Pulmonary artery endothelial cell (primary cell): ENCODE data around the gene NARS2. TPM values are rescaled to one million over a fixed set of nuclear protein-coding genes. Genes with fewer than 3 reads are reported as not detected.
A peak's percentile ranks its signal among the peaks of the same experiment; 100 is the strongest.
"Not testable (repeated sequence)": the region's sequence is repeated elsewhere in the genome, so short reads cannot be mapped to it uniquely, and the experiment has no call there.

Experiments
- DNase-seq: peaks from one replicate; pipeline ENCODE4 v3.0.0-alpha.2; 2011; ENCODE audit warnings: low read depth, low spot score
- total RNA-seq: library from RNA; depleted of rRNA; stranded (reverse); fragments of >200 nt; gene quantifications from 2 replicates; pipeline ENCODE4 v1.2.3, GENCODE V29; 2014

The NARS2 gene
- total RNA-seq, 1 donor from 2014 or later: 15.0 TPM

DNA sequence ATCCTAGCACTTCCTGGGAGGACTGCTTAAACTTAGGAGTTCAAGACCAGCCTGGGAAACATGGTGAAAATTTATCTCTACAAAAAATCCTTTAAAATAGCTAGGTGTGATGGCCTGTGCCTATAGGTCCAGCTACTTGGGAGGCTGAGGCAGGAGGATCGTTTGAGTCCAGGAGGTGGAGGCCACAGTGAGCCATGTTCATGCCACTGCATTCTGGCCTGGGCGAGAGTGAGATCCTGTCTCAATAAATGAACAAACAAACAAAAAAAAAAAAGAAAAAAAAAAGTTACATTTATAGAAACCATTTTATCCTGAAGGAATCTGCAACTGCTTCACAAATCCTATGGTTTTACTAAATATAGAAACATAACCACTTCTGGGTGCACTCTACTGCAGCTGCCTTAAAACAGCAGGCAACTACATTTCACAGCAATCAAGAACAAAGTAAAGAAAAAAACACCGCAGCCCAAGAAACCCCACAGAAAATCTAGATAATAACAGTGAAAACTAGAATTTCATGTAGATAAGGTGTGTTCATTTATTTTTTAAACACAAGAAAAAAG is 81.2 kb downstream of the NARS2 start:
- no peak for DNase-seq

DNA sequence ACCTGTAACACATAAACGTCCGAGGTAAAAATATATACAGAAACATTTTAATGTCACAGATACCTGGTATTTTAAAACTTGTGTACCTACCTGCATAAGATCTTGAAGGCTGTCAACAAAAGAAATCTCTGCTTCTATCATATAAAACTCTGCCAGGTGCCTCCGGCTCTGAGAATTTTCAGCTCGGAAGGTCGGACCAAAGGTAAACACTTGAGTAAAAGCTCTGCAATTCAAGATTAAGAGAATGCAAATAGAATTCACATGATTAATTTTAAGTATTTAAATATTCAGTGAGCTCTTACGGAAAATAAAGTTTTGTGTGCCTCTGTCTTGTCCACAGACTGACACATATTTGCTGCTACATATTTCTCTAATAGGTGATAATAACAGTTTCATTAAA is 81.7 kb downstream of the NARS2 start:
- no peak for DNase-seq

DNA sequence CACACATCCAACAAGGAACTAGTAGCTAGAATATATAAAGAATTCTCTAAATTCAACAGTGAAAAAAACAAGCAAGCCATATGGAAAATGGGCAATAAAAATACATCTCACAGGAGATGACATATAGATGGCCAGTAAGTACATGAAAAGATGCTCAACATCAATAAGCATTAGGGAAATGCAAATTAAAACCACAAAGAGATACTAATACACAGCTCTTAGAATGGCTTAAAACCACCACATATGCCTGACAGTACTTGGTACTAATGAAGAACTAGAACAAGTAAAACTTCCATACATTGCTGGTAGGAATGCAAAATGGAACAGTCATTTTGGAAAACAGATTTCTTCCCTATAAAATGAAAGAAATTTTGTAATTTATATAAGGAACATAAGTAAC is 85.5 kb downstream of the NARS2 start:
- no peak for DNase-seq

DNA sequence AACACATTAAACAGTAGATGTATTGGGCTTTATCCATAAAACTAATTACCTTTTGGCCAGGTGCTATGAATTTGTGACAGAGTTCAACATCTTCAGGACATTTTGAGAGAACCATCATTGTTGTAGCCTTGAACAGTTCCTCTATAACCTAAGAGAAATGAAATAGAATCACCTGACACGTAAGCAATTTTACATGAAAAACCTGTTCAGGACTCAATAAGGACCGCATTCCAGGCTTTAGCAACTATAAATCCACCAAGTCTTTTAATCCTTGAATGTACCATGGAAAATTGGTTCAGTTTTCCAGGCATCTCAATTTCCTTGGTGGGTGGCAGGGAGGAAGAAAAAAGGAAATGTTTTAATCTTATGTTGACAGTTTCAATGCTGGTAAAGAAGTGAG is 96.1 kb downstream of the NARS2 start:
- DNase-seq: no peak

DNA sequence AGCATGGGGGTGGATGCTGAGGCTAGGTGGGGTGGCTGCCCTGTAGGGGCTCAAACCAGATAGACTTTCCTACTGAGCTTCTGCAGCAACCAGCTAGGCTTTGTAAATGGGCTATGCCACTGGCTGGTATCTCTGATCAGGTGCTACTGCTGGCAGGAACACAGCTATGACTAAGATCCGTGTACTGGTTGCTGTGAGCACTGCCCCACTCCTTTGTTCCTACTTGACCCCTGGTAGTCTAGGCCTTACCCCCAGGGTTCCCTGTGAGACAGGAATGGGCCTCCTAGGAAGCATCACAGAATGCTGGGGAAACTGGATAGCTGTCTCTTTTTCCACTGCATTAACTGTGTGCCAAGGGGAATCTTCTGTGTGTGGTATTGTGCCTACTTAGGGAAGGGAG is 98.6 kb downstream of the NARS2 start:
- no peak for DNase-seq

DNA sequence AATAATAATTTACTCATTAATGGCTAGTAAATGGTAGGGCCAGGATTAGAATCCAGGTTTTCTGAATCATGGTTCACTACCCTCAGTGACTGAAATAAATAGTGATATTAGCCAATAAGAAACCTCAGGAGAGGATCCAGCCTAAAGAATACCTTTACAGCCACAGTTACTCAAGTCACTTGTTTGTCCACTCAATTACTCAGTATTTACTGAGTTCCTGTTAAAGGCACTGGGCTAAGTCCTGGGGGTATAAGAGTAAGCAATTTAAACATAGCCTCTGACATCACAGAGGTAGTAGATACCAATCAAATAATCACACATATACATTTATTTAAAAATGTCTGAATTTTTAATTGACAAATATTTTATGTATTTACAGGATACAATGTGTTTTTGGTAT is 100.2 kb downstream of the NARS2 start:
- DNase-seq: no peak

DNA sequence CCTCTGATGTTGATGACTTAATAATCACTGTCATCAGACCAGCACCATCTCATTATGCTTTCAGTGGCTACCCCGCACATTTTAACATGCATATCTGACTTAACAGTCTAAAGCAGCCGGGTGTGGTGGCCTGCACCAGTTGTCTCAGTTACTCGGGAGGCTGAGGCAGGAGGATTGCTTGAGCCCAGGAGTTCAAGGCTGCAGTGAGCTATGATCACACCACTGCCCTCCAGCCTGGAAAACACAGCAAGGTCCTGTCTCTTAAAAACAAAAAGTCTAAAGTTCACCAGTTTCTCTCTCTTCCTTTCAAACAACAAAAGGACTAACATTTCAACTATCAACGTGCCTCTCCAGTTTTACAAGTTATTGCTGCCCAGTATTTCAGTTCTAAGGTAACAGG is 101.8 kb downstream of the NARS2 start:
- DNase-seq: no peak

DNA sequence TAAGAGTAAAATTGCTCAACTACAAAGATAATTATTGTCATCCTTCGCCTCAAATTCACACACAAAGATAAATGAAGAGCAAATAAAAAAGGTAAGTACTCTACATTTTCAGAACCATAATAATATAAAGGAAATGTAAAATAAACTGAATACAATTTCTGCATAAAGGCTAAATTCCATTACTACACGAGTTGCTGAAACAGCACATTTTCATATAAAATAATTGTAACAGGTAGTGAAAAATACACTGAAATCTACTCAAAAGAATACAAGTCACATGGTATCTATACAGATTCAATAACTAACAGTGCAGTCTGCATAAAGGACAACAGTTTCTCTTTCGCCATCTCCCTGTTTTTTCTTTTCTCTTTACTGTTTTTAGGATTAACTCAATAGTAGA is 102.3 kb downstream of the NARS2 start:
- no peak for DNase-seq

DNA sequence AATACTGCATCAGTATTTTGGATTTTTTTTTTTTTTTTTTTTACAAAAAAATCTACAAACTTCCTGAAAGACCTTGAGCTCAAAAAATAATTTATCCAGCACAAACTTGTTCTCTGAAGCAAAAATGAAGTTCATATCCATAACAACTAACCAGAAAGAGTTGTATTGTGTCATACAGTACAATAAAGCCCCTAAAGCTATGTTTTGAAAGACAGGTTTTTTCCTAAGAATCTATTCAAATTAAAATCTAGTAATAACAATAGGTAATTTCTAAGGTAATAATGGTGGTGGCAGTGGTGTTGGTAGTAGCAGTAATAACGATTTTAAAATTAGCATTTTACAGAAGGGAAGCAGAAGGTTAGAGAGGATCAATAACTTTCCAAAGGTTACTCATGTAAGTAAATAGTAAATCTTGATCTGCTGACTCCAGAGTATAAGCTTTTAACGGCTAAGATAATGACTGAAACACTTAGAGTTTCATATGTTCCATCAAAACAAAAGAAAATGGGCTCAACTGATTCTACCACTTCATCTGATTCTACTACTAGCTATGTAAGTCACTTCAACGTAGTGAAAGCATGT is 103.7 kb downstream of the NARS2 start:
- DNase-seq: no peak

DNA sequence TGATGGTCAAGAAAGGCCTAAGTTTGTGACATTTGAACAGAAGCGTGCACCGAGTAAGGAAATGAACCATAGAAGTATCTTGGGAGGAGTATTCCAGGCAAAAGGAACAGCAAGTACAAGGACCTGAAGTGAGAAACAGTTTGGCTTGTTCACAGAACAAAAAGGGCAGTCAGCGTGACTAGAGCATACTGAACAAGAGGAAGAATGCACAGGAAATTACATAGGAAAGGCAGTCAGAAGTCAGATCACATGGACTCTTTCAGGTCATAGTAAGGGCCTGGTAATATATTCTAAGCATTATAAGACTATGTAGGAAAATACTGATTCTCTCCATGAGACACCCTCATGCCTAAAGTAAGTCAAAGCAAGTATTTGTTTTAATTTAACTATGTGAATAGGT is 104.8 kb downstream of the NARS2 start:
- DNase-seq: peak; percentile 22

DNA sequence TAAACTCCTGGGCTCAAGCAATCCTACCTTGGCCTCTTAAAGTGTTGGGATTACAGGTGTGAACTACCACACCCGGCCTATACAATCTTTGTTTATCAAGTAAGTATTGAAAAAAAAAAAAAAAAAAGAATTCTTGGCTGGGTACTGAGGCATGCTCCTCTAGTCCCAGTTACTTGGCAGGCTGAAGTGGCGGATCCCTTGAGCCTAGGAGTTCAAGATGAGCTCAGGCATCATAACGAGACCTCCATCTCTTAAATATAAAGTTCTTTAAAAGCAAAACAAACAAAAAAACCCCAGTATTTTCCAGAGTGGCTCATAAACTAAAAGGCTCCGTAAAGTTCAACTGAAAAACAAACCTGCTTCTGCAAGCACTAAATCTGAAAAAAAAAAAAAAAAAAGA is 106.7 kb downstream of the NARS2 start:
- no peak for DNase-seq

DNA sequence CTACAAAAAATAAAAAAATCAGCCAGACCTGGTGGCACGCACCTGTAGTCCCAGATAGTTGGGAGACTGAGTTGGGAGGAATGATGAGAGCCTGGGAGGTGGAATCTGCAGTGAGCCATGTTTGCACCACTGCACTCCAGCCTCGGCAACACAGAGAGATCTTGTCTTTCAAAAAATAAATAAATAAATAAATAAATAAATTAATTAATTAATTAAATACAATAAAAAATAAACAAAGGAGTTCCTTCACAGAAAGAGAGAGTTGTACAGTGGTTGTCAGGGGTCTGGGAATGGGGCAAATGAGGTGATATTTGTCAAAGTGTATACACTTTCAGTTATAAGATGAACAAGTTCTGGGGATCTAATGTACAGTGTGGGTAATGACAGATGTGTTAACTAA is 107.3 kb downstream of the NARS2 start:
- DNase-seq: no peak

DNA sequence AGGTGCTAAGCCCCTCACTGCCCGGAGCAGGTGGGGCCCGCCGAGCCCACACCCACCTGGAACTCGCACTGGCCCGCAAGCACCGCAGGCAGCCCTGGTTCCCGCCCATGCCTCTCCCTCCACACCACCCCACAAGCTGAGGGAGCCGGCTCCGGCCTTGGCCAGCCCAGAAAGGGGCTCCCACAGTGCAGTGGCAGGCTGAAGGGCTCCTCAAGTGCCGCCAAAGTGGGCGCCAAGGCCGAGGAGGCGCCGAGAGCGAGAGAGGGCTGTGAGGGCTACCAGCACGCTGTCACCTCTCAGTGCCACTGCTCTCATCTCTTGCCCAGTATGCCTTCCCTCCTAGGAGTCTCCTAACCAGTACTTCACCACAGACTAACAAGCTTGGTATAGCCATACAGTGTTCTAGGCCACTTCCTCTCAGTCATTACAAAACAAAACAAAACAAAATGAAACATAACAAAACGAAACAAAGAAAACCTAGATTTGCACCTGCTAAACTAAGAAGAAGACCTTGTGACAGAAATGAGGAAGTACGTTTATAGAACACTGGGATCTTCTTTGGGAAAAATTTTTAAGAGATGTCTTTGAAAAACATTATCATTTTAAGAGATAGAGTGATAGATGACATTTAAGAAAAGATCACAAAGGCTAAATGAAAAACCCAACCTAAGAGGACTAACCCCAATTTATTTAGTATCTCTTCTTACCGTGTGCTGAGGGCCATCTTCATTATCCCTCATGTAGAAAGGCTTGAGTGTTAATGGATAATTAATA is 109.3 kb downstream of the NARS2 start:
- no peak for DNase-seq

DNA sequence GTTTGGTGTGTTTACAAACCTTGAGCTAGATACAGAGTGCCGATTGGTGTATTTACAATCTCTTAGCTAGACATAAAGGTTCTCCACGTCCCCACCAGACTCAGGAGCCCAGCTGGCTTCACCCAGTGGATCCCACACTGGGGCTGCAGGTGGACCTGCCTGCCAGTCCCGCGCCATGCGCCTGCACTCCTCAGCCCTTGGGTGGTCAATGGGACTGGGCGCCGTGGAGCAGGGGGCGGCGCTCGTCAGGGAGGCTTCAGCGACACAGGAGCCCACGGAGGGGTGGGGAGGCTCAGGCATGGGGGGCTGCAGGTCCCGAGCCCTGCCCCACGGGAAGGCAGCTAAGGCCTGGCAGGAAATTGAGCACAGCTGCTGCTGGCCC is 109.9 kb downstream of the NARS2 start:
- not testable (repeated sequence) for DNase-seq

DNA sequence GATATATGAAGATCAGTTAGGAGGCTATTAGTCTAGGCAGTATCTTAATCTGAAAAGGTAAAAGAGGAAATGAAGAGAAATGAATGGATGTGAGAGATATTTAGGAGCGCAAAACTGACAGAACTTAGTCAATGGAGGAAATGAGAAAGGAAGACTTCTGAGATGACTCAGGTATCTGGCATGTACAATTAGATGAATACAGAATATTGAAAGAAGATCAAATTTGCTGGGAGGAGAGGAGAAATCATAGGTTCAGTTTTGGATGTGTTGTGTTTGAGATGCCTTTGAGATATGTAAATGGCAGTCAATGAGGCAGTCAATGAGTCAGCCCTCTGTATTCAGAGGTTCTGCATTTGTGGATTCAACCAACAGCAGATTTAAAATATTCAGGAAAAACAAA is 114.2 kb downstream of the NARS2 start:
- no peak for DNase-seq

DNA sequence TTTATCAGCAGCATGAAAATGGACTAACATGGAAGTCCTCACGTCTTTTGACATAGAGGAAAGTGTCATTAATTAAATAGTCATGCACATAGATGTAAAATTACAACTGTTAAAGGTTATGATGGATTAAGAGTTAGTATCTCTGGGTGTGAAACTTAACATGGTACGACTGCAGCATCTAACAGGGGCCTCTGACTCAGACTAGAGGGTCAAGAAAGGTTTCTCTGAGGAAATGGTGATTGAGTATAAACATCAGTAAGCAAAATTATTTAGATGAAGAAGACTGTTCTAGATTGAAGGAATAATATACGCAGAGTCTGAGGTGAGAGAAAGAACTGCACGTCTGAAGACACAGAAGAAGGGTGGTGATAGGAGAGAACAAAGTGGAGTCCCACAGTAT is 114.9 kb downstream of the NARS2 start:
- no peak for DNase-seq

DNA sequence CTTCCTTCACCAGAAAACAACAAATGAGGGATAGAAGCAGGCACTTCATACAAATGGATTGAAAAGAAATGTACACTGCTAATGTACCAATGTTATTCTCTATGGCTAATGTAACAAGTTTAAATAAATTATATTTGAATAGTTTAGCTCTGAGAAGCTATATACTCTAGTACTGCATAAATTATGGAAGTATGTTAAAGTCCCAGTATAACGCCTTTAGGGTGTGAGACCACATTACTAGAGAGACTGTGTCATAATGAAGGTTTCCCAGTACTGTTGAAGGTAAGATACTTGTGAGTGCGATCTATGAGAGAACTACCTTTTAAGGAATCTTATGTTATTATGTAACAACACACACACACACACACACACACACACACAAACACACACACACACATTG is 117.2 kb downstream of the NARS2 start:
- DNase-seq: no peak

DNA sequence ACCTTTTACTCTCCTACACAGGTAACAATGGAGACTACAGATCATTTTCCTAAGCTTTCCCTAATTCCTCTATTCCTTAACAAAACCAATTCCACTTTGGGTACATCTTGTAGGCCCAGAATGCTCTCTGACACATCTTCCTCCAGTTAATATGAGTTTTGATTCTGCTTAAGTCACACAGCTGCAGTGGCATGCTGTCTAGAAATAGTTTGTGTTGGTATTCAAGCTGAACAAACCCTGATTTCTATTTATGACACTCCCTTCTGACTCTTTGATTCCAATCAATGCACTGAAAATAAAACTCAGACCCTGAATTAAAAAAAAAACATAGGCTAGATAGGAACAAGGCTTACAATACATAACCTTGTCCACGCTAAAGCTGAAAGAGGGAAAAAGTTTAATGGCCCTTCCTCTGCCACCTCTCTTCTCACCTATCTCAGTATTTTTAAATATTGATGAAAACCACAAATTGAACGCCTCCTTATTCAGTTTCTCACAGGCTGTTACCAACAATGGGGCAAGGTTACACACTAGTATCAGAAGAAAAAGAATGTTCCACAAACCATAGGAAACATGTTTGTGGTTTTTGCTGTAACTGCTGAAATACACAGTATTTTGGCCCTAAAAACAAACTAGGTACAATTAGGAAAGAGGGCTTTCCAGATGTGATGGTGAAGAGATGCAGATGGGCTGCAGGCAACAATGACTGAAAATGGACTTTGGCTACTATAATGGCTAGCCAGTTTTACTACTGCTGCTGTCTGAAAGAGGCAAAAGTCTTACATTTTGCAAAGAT is 121.3 kb downstream of the NARS2 start:
- DNase-seq: no peak

DNA sequence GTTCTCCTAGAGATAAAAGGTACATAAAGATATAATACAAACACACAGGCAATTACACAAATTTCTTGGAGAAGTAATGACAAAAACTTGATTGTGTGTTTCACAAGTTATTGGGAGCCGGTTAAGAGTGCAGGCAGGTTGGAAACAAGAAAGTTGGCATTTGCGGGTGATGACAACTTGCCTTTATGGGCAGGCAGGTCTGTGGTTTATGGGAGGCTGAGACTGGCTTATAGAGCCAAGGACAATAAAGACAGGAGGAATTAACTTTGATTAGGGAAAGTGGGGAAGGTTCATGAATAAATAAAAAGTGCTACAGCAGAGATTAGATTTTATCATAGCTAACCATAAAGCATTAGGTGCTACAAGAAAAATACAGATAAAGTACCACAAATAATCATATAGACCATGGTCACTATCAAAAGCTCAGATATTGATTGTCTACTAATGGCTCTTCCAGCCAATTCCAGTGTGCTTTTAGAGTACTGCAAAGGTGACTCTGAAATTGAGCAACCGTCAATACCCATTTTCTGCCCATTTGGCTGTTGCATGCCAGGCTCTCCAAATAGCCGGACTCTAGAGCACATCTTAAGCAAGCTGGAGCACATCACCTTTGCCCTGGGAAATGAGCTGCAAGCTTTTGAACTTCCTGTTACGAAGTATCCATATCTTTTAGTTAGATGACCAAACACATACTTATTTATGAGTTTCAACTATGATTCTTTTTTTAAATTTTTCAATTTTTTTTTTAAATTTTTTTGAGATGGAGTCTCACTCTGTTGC is 123.1 kb downstream of the NARS2 start:
- no peak for DNase-seq

DNA sequence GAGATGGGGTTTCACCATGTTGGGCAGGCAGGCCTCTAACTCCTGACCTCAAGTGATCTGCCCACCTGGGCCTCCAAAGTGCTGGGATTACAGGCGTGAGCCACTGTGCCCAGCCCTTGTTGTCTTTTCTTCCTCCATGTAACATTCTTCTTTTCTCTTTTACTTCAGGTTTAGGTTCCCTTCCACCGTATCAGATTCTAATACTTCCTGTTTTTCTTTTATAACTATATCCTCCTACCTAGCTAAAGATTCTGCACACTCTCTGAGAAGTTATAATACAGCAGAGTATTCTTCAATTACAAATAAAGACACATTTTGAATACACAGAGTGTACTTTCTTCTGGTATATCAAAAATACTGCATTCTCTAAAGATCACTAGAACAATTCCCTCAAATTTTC is 123.8 kb downstream of the NARS2 start:
- no peak for DNase-seq

DNA sequence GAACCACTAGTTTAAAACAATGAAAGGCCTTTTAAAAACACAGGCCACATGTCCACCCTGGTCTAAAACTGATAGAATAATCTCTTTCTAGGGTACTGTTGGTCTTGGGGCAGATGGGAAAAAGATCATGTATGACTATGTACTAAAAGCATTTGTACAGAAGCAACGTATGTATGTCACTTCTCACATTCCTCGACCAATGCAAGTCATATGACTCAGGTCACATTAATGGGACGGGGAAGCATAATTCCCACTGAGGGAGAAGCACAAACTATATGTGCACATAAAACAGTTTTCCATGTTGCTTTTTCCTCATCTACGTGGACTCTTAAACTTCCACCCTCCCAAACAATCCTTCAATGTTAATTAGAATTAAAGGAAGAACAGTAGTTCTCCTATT is 124.8 kb downstream of the NARS2 start:
- no peak for DNase-seq

DNA sequence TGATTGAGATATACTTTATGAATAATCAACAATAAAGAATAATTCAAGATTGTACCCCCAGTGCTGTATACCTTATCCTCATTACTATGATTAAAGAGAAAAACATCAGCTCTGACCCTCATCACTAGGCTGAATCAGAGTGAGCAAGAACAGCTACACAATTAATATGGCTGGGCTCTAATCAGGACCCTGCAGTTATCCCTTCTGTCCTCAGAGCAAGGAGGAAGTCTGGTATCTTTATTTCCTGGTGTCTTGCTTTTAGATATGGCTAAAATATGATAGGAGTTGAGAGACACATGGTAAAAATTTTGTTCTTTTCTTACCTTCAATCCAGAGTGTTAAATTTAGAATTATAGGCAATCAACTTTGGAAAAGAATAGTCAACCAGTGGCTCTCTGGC is 128.5 kb downstream of the NARS2 start:
- no peak for DNase-seq
